ENCODE results near the gene UBXN1.

Gene UBXN1

GRCh38 chr11:62648185-62648966, 30.5 kb downstream of the UBXN1 start:
- Histone ChIP-seq H3K27ac (ENCODE audit: low read length) (no peak overlapping the region), H3K36me3 (ENCODE audit: control insufficient read depth, low read depth, low read length) (peaks cover 25% of the 10 kb centered on the region), H3K4me3 (ENCODE audit: low read length) (no peak overlapping the region), H3K9ac (ENCODE audit: low read length) (no peak overlapping the region), H3K9me3 (ENCODE audit: control insufficient read depth, low read depth, low read length) (no peaks in the 10 kb centered on the region), H3K27me3 (ENCODE audit: control insufficient read depth, insufficient read depth, low read length) (no peaks in the 10 kb centered on the region), H3K4me1 (ENCODE audit: control insufficient read depth, low read depth, low read length) (no peaks in the 10 kb centered on the region)

- Histone ChIP-seq H3K9me3 (ENCODE audit: control insufficient read depth, low read depth, low read length) (no peaks in the 10 kb centered on the region), H3K27ac (ENCODE audit: low read length) (no peak overlapping the region), H3K9ac (ENCODE audit: low read length) (no peak overlapping the region), H3K4me1 (ENCODE audit: control insufficient read depth, low read depth, low read length) (no peaks in the 10 kb centered on the region), H3K36me3 (ENCODE audit: control insufficient read depth, low read depth, low read length) (peaks cover 29% of the 10 kb centered on the region), H3K4me3 (ENCODE audit: low read length) (no peak overlapping the region), H3K27me3 (ENCODE audit: control insufficient read depth, insufficient read depth, low read length) (no peaks in the 10 kb centered on the region)
Observed at GRCh38 chr11:62647609-62648005, 31.3 kb downstream of the UBXN1 start.

GRCh38 chr11:62646825-62647608, 31.9 kb downstream of the UBXN1 start:
- no peaks in the 10 kb centered on the region for H3K9me3 ChIP-seq (ENCODE audit: control insufficient read depth, low read depth, low read length)
- peaks cover 30% of the 10 kb centered on the region for H3K36me3 ChIP-seq (ENCODE audit: control insufficient read depth, low read depth, low read length)
- no peak overlapping the region for H3K9ac ChIP-seq (ENCODE audit: low read length)
- H3K4me3 ChIP-seq (ENCODE audit: low read length): no peak overlapping the region
- H3K27me3 ChIP-seq (ENCODE audit: control insufficient read depth, insufficient read depth, low read length): no peaks in the 10 kb centered on the region
- no peaks in the 10 kb centered on the region for H3K4me1 ChIP-seq (ENCODE audit: control insufficient read depth, low read depth, low read length)
- H3K27ac ChIP-seq (ENCODE audit: low read length): no peak overlapping the region

- H3K27ac ChIP-seq (ENCODE audit: low read length): peak within 1 kb of the TSS; percentile 96
- no peaks in the 10 kb centered on the region for H3K4me1 ChIP-seq (ENCODE audit: control insufficient read depth, low read depth, low read length)
- H3K9ac ChIP-seq (ENCODE audit: low read length): peak within 1 kb of the TSS; percentile 98
- no peaks in the 10 kb centered on the region for H3K27me3 ChIP-seq (ENCODE audit: control insufficient read depth, insufficient read depth, low read length)
- H3K9me3 ChIP-seq (ENCODE audit: control insufficient read depth, low read depth, low read length): no peaks in the 10 kb centered on the region
- H3K36me3 ChIP-seq (ENCODE audit: control insufficient read depth, low read depth, low read length): peaks cover 30% of the 10 kb centered on the region
- peak within 1 kb of the TSS; percentile 99 for H3K4me3 ChIP-seq (ENCODE audit: low read length)
Observed at GRCh38 chr11:62645946-62646824, 32.7 kb downstream of the UBXN1 start, which contains the start of gene GANAB. Gene GANAB, minus strand, starts transcription at chr11:62646613. Its CDS starts 14 bp downstream, at chr11:62646599.

GRCh38 chr11:62645671-62645945, 33.3 kb downstream of the UBXN1 start:
- H3K27me3 ChIP-seq (ENCODE audit: control insufficient read depth, insufficient read depth, low read length): no peaks in the 10 kb centered on the region
- H3K9ac ChIP-seq (ENCODE audit: low read length): peak overlapping the region; percentile 98
- H3K36me3 ChIP-seq (ENCODE audit: control insufficient read depth, low read depth, low read length): peaks cover 30% of the 10 kb centered on the region
- peak overlapping the region; percentile 96 for H3K27ac ChIP-seq (ENCODE audit: low read length)
- H3K9me3 ChIP-seq (ENCODE audit: control insufficient read depth, low read depth, low read length): no peaks in the 10 kb centered on the region
- H3K4me1 ChIP-seq (ENCODE audit: control insufficient read depth, low read depth, low read length): no peaks in the 10 kb centered on the region
- peak overlapping the region; percentile 99 for H3K4me3 ChIP-seq (ENCODE audit: low read length)

- peaks cover 28% of the 10 kb centered on the region for H3K36me3 ChIP-seq (ENCODE audit: control insufficient read depth, low read depth, low read length)
- no peak overlapping the region for H3K9ac ChIP-seq (ENCODE audit: low read length)
- no peak overlapping the region for H3K4me3 ChIP-seq (ENCODE audit: low read length)
- no peaks in the 10 kb centered on the region for H3K27me3 ChIP-seq (ENCODE audit: control insufficient read depth, insufficient read depth, low read length)
- no peak overlapping the region for H3K27ac ChIP-seq (ENCODE audit: low read length)
- no peaks in the 10 kb centered on the region for H3K9me3 ChIP-seq (ENCODE audit: control insufficient read depth, low read depth, low read length)
- H3K4me1 ChIP-seq (ENCODE audit: control insufficient read depth, low read depth, low read length): no peaks in the 10 kb centered on the region
Observed at GRCh38 chr11:62644220-62644619, 34.7 kb downstream of the UBXN1 start.

GRCh38 chr11:62632492-62632891, 46.4 kb downstream of the UBXN1 start:
- Histone ChIP-seq H3K9me3 (ENCODE audit: control insufficient read depth, low read depth, low read length) (no peaks in the 10 kb centered on the region), H3K27ac (ENCODE audit: low read length) (no peak overlapping the region), H3K4me1 (ENCODE audit: control insufficient read depth, low read depth, low read length) (no peaks in the 10 kb centered on the region), H3K9ac (ENCODE audit: low read length) (no peak overlapping the region), H3K36me3 (ENCODE audit: control insufficient read depth, low read depth, low read length) (peaks cover 86% of the 10 kb centered on the region), H3K4me3 (ENCODE audit: low read length) (no peak overlapping the region), H3K27me3 (ENCODE audit: control insufficient read depth, insufficient read depth, low read length) (no peaks in the 10 kb centered on the region)

GRCh38 chr11:62627713-62628112, 51.2 kb downstream of the UBXN1 start:
- no peaks in the 10 kb centered on the region for H3K9me3 ChIP-seq (ENCODE audit: control insufficient read depth, low read depth, low read length)
- H3K27me3 ChIP-seq (ENCODE audit: control insufficient read depth, insufficient read depth, low read length): no peaks in the 10 kb centered on the region
- no peaks in the 10 kb centered on the region for H3K4me1 ChIP-seq (ENCODE audit: control insufficient read depth, low read depth, low read length)
- H3K36me3 ChIP-seq (ENCODE audit: control insufficient read depth, low read depth, low read length): peaks cover 74% of the 10 kb centered on the region
- H3K27ac ChIP-seq (ENCODE audit: low read length): no peak overlapping the region
- H3K4me3 ChIP-seq (ENCODE audit: low read length): no peak overlapping the region
- H3K9ac ChIP-seq (ENCODE audit: low read length): no peak overlapping the region
